ENCODE measurements around the gene IL1B.

The IL1B gene

GRCh38 chr2:112820343-112820742 lies 16.2 kb downstream of the IL1B start:
- TF ChIP-seq YY1 (IDR thresholded peaks at IDR 0.05; ENCODE audit: insufficient read depth, insufficient read length), result no peak
- H3K4me1 ChIP-seq (ENCODE audit: insufficient read depth, insufficient read length), result no peaks in the 10 kb centered on the region
- H3K27me3 ChIP-seq (ENCODE audit: insufficient read depth, insufficient read length), result no peaks in the 10 kb centered on the region
- H3K9me3 ChIP-seq (ENCODE audit: insufficient read depth, low read length), result no peaks in the 10 kb centered on the region
- H3K4me3 ChIP-seq (ENCODE audit: insufficient read length, low read depth), result no peak overlapping the region
- DNase-seq (ENCODE audit: low read depth, low spot score), result no peak
- no peaks in the 10 kb centered on the region for H3K36me3 ChIP-seq (ENCODE audit: insufficient read depth, insufficient read length, low read length)
- H3K9ac ChIP-seq (ENCODE audit: insufficient read length, low read depth), result no peak overlapping the region

GRCh38 chr2:112819081-112819480 lies 17.5 kb downstream of the IL1B start:
- Histone ChIP-seq H3K27me3 (ENCODE audit: insufficient read depth, insufficient read length) (no peaks in the 10 kb centered on the region), H3K9ac (ENCODE audit: insufficient read length, low read depth) (no peak overlapping the region), H3K4me1 (ENCODE audit: insufficient read depth, insufficient read length) (no peaks in the 10 kb centered on the region), H3K9me3 (ENCODE audit: insufficient read depth, low read length) (no peaks in the 10 kb centered on the region), H3K36me3 (ENCODE audit: insufficient read depth, insufficient read length, low read length) (no peaks in the 10 kb centered on the region), H3K4me3 (ENCODE audit: insufficient read length, low read depth) (no peak overlapping the region)
- no peak for TF ChIP-seq ZNF274 (IDR thresholded peaks at IDR 0.05; ENCODE audit: low read depth, low read length)
- TF ChIP-seq YY1 (IDR thresholded peaks at IDR 0.05; ENCODE audit: insufficient read depth, insufficient read length), result no peak
- TF ChIP-seq SUZ12 (IDR thresholded peaks at IDR 0.05; ENCODE audit: extremely low read depth, insufficient read depth, insufficient read length), result no peak
- no peak for DNase-seq (ENCODE audit: low read depth, low spot score)

- H3K27me3 ChIP-seq (ENCODE audit: insufficient read depth, insufficient read length), result no peaks in the 10 kb centered on the region
- no peak for DNase-seq (ENCODE audit: low read depth, low spot score)
- no peak overlapping the region for H3K4me3 ChIP-seq (ENCODE audit: insufficient read length, low read depth)
- TF ChIP-seq ZNF274 (IDR thresholded peaks at IDR 0.05; ENCODE audit: low read depth, low read length), result no peak
- TF ChIP-seq YY1 (IDR thresholded peaks at IDR 0.05; ENCODE audit: insufficient read depth, insufficient read length), result no peak
- no peak for TF ChIP-seq SUZ12 (IDR thresholded peaks at IDR 0.05; ENCODE audit: extremely low read depth, insufficient read depth, insufficient read length)
- no peaks in the 10 kb centered on the region for H3K36me3 ChIP-seq (ENCODE audit: insufficient read depth, insufficient read length, low read length)
- peaks cover 4% of the 10 kb centered on the region for H3K4me1 ChIP-seq (ENCODE audit: insufficient read depth, insufficient read length)
- no peak overlapping the region for H3K9ac ChIP-seq (ENCODE audit: insufficient read length, low read depth)
- no peaks in the 10 kb centered on the region for H3K9me3 ChIP-seq (ENCODE audit: insufficient read depth, low read length)
These were observed 18.3 kb downstream of the IL1B start for GRCh38 chr2:112818094-112818902.

DNA sequence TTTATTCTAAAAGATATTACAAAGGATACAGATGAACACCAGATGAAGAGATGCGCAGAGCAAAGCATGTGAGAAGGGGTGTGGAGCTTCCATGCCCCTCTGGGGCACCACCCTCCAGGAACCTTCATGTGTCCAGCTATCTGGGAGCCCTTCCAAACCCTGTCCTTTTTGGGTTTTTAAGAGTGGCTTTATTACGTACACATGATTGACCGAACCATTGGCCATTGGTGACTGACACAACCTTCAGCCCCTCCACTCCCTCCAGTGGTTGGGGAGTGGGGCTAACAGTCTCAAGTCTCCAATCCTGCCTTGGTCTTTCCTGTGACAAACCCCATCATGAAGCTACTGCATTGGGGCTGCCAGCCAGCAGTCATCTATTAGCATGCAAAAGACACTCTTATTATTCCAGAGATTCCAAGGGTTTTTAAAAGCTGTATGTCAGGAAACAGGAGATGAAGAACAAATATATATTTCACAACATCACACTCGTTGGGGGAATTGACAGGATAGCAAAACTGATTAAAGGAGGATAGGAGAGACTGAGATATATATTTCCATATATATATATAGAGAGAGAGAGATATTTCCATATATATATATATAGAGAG lies 19.4 kb downstream of the IL1B start:
- TF ChIP-seq ZNF274 (IDR thresholded peaks at IDR 0.05; ENCODE audit: low read depth, low read length) (no peak), SUZ12 (IDR thresholded peaks at IDR 0.05; ENCODE audit: extremely low read depth, insufficient read depth, insufficient read length) (no peak), YY1 (IDR thresholded peaks at IDR 0.05; ENCODE audit: insufficient read depth, insufficient read length) (no peak)
- Histone ChIP-seq H3K27me3 (ENCODE audit: insufficient read depth, insufficient read length) (no peaks in the 10 kb centered on the region), H3K9me3 (ENCODE audit: insufficient read depth, low read length) (no peaks in the 10 kb centered on the region), H3K9ac (ENCODE audit: insufficient read length, low read depth) (no peak overlapping the region), H3K36me3 (ENCODE audit: insufficient read depth, insufficient read length, low read length) (no peaks in the 10 kb centered on the region), H3K4me1 (ENCODE audit: insufficient read depth, insufficient read length) (peaks cover 5% of the 10 kb centered on the region), H3K4me3 (ENCODE audit: insufficient read length, low read depth) (no peak overlapping the region)
- no peak for DNase-seq (ENCODE audit: low read depth, low spot score)

GRCh38 chr2:112814278-112814677 lies 22.3 kb downstream of the IL1B start:
- Histone ChIP-seq H3K9ac (ENCODE audit: insufficient read length, low read depth) (no peak overlapping the region), H3K4me3 (ENCODE audit: insufficient read length, low read depth) (no peak overlapping the region), H3K36me3 (ENCODE audit: insufficient read depth, insufficient read length, low read length) (no peaks in the 10 kb centered on the region), H3K4me1 (ENCODE audit: insufficient read depth, insufficient read length) (peaks cover 9% of the 10 kb centered on the region), H3K9me3 (ENCODE audit: insufficient read depth, low read length) (no peaks in the 10 kb centered on the region), H3K27me3 (ENCODE audit: insufficient read depth, insufficient read length) (no peaks in the 10 kb centered on the region)
- TF ChIP-seq YY1 (IDR thresholded peaks at IDR 0.05; ENCODE audit: insufficient read depth, insufficient read length) (no peak), SUZ12 (IDR thresholded peaks at IDR 0.05; ENCODE audit: extremely low read depth, insufficient read depth, insufficient read length) (no peak), ZNF274 (IDR thresholded peaks at IDR 0.05; ENCODE audit: low read depth, low read length) (no peak)
- peak; percentile 82 for DNase-seq (ENCODE audit: low read depth, low spot score)

DNA sequence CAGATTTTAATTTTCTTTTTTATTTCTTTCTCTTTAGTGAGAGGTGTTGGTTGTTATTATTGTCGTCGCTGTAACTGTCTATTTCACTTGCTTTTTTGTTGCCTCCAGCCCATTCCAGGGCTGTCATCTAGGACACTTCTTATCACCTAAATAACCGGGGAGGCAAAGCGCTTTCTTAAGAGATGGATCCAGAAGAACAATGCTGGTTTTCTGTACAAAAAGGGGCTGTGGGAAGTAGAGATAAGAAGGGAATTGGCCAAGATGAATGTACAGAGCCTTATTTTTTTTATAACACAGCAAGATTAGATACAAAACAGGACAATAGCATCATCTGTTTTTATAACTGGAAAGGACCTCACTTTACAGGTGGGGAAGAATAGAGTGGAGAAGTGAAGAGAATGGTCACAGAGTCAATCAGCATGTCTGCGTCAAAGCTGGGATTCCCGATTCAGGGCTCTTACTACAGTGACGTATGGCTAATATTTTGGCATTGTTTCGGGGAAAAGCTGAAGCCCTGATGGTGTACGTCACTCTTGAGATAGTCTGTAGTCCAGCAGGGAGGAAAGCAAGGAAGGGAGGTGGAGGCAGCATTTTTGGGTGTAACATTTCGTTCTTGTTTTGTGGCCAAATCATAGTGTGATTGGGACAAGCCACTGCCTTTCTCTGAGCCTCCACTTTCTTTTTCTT lies 23.2 kb downstream of the IL1B start:
- Histone ChIP-seq H3K4me1 (ENCODE audit: insufficient read depth, insufficient read length) (peaks cover 9% of the 10 kb centered on the region), H3K9ac (ENCODE audit: insufficient read length, low read depth) (no peak overlapping the region), H3K36me3 (ENCODE audit: insufficient read depth, insufficient read length, low read length) (no peaks in the 10 kb centered on the region), H3K4me3 (ENCODE audit: insufficient read length, low read depth) (no peak overlapping the region), H3K27me3 (ENCODE audit: insufficient read depth, insufficient read length) (no peaks in the 10 kb centered on the region), H3K9me3 (ENCODE audit: insufficient read depth, low read length) (no peaks in the 10 kb centered on the region)
- TF ChIP-seq YY1 (IDR thresholded peaks at IDR 0.05; ENCODE audit: insufficient read depth, insufficient read length), result no peak
- no peak for TF ChIP-seq ZNF274 (IDR thresholded peaks at IDR 0.05; ENCODE audit: low read depth, low read length)
- TF ChIP-seq SUZ12 (IDR thresholded peaks at IDR 0.05; ENCODE audit: extremely low read depth, insufficient read depth, insufficient read length), result no peak
- DNase-seq (ENCODE audit: low read depth, low spot score), result no peak
